Activated naive CD4-positive, alpha-beta T cell treated with anti-CD3 and anti-CD28 coated beads, Interleukin-2, amount 50 U/mL, for 72 hours (primary cell): Measurements from ENCODE around the gene CENPH. TPM values are rescaled to one million over a fixed set of nuclear protein-coding genes. Genes with fewer than 3 reads are reported as not detected.
"Not testable (repeated sequence)": the region's sequence is repeated elsewhere in the genome, so short reads cannot be mapped to it uniquely, and the experiment has no call there.

Experiments used
- ATAC-seq, 2 donors: fragments of 150-1000 bp; cut with Tn5 transposase; 2 replicates each; pipeline ENCODE4 v1.10.0; 2021; ENCODE audit warnings: mild to moderate bottlenecking in 2 of 2, moderate library complexity in 2 of 2
- DNase-seq, 2 donors: peaks; one replicate each; pipeline ENCODE4 v3.0.0; 2021 to 2022; ENCODE audit warnings: low spot score in 2 of 2
- H3K27ac Mint-ChIP-seq, 2 donors: one replicate each; pipeline ENCODE4 v1.8.0; 2022; ENCODE audit warnings: mild to moderate bottlenecking in 2 of 2, mixed read lengths in 2 of 2
- H3K36me3 Mint-ChIP-seq, 2 donors: one replicate each; pipeline ENCODE4 v1.8.0; 2022; ENCODE audit warnings: mixed read lengths in 2 of 2
- H3K9me3 Mint-ChIP-seq, 2 donors: one replicate each; pipeline ENCODE4 v1.8.0; 2022; ENCODE audit warnings: mixed read lengths in 2 of 2
- total RNA-seq, 2 donors: library from RNA; stranded (reverse); gene quantifications; one replicate each; pipeline ENCODE4 v1.2.3, GENCODE V29; 2022

Gene CENPH
- 10 to 100 TPM; 71.3 to 80.4 TPM for total RNA-seq

GRCh38 chr5:69189162-69190086 is at the start of gene CENPH:
Gene CENPH (plus strand): TSS chr5:69189583. CDS start chr5:69189635, 52 bp downstream.
- Mint-ChIP-seq H3K9me3 (no peaks in the 10 kb centered on the region), H3K27ac (peak within 1 kb of the TSS; percentile 92 to 97), H3K36me3 (peaks cover 8 to 12% of the 10 kb centered on the region in 2 donors)
- ATAC-seq (peak; percentile 92 to 95), DNase-seq (peak; percentile 91 to 94)

GRCh38 chr5:69140239-69140638 is 49.1 kb upstream of the CENPH start:
- H3K27ac Mint-ChIP-seq, H3K36me3 Mint-ChIP-seq, DNase-seq, ATAC-seq: not testable (repeated sequence)
- H3K9me3 Mint-ChIP-seq, result peaks cover 0 to 11% of the 10 kb centered on the region in 2 donors

GRCh38 chr5:69140827-69141226 is 48.6 kb upstream of the CENPH start:
- ATAC-seq, result no peak
- no peak overlapping the region for H3K27ac Mint-ChIP-seq
- H3K36me3 Mint-ChIP-seq, result peaks cover 0 to 6% of the 10 kb centered on the region in 2 donors
- H3K9me3 Mint-ChIP-seq, result peaks cover 0 to 11% of the 10 kb centered on the region in 2 donors
- no peak for DNase-seq

GRCh38 chr5:69148576-69148975 is 40.8 kb upstream of the CENPH start:
- H3K9me3 Mint-ChIP-seq, H3K27ac Mint-ChIP-seq, DNase-seq, ATAC-seq, H3K36me3 Mint-ChIP-seq: not testable (repeated sequence)

GRCh38 chr5:69148981-69149675 is 40.3 kb upstream of the CENPH start:
- Mint-ChIP-seq H3K27ac (no peak overlapping the region), H3K9me3 (no peaks in the 10 kb centered on the region), H3K36me3 (no peaks in the 10 kb centered on the region)
- DNase-seq (no peak), ATAC-seq (no peak)

- Mint-ChIP-seq H3K27ac (no peak overlapping the region), H3K36me3 (no peaks in the 10 kb centered on the region), H3K9me3 (no peaks in the 10 kb centered on the region)
- ATAC-seq (no peak), DNase-seq (no peak)
These were observed 39.7 kb upstream of the CENPH start for GRCh38 chr5:69149676-69150010.

GRCh38 chr5:69152731-69153130 is 36.7 kb upstream of the CENPH start:
- no peak for DNase-seq
- H3K36me3 Mint-ChIP-seq, result no peaks in the 10 kb centered on the region
- H3K27ac Mint-ChIP-seq, result peak overlapping the region in 1 of 2 donors; percentile 84
- no peaks in the 10 kb centered on the region for H3K9me3 Mint-ChIP-seq
- ATAC-seq, result no peak

GRCh38 chr5:69156456-69156855 is 32.9 kb upstream of the CENPH start:
- no peaks in the 10 kb centered on the region for H3K9me3 Mint-ChIP-seq
- no peaks in the 10 kb centered on the region for H3K36me3 Mint-ChIP-seq
- no peak overlapping the region for H3K27ac Mint-ChIP-seq
- DNase-seq, result no peak
- no peak for ATAC-seq

GRCh38 chr5:69158039-69158438 is 31.3 kb upstream of the CENPH start:
- Mint-ChIP-seq H3K9me3 (no peaks in the 10 kb centered on the region), H3K36me3 (no peaks in the 10 kb centered on the region), H3K27ac (no peak overlapping the region)
- DNase-seq (no peak), ATAC-seq (no peak)

GRCh38 chr5:69160651-69161050 is 28.7 kb upstream of the CENPH start:
- ATAC-seq, result no peak
- DNase-seq, result no peak
- H3K9me3 Mint-ChIP-seq, result no peaks in the 10 kb centered on the region
- peaks cover 0 to under 1% of the 10 kb centered on the region in 2 donors for H3K36me3 Mint-ChIP-seq
- H3K27ac Mint-ChIP-seq, result no peak overlapping the region

- H3K9me3 Mint-ChIP-seq, result peaks cover 0 to 5% of the 10 kb centered on the region in 2 donors
- peaks cover 24 to 57% of the 10 kb centered on the region in 2 donors for H3K36me3 Mint-ChIP-seq
- H3K27ac Mint-ChIP-seq, result peak within 1 kb of the TSS; percentile 98 to 99
These were observed 22.5 kb upstream of the CENPH start, which contains the start of gene CCNB1 for GRCh38 chr5:69166686-69167492. Gene CCNB1 (plus strand): TSS chr5:69167150. CDS start chr5:69167263, 113 bp downstream.

GRCh38 chr5:69167493-69167855 is 21.9 kb upstream of the CENPH start:
- Mint-ChIP-seq H3K27ac (peak overlapping the region; percentile 98 to 99), H3K36me3 (peaks cover 24 to 57% of the 10 kb centered on the region in 2 donors), H3K9me3 (peaks cover 0 to 5% of the 10 kb centered on the region in 2 donors)
- ATAC-seq, result no peak
- no peak for DNase-seq

More at GRCh38 chr5:69166686-69167492, 22.5 kb upstream of the CENPH start, which contains the start of gene CCNB1:
- DNase-seq (peak; percentile 98 to 99), ATAC-seq (peak; percentile 99 to 100)

- DNase-seq (no peak), ATAC-seq (no peak)
- Mint-ChIP-seq H3K36me3 (peaks cover 26 to 59% of the 10 kb centered on the region in 2 donors), H3K27ac (peak overlapping the region; percentile 98 to 99), H3K9me3 (peaks cover 0 to 5% of the 10 kb centered on the region in 2 donors)
These were observed 21.5 kb upstream of the CENPH start for GRCh38 chr5:69167929-69168328.

- Mint-ChIP-seq H3K27ac (peak overlapping the region in 1 of 2 donors; percentile 9), H3K36me3 (peaks cover 37 to 80% of the 10 kb centered on the region in 2 donors), H3K9me3 (peaks cover 0 to 5% of the 10 kb centered on the region in 2 donors)
- no peak for DNase-seq
- ATAC-seq, result no peak
These were observed 18.9 kb upstream of the CENPH start for GRCh38 chr5:69170495-69170894.

- ATAC-seq (no peak), DNase-seq (no peak)
- Mint-ChIP-seq H3K9me3 (peaks cover 0 to 5% of the 10 kb centered on the region in 2 donors), H3K27ac (peak overlapping the region in 1 of 2 donors; percentile 9), H3K36me3 (peaks cover 37 to 79% of the 10 kb centered on the region in 2 donors)
These were observed 18.4 kb upstream of the CENPH start for GRCh38 chr5:69170969-69171368.

GRCh38 chr5:69181659-69182293 is 7.6 kb upstream of the CENPH start:
- ATAC-seq, DNase-seq, H3K36me3 Mint-ChIP-seq, H3K9me3 Mint-ChIP-seq: not testable (repeated sequence)
- peak overlapping the region in 1 of 2 donors; percentile 75 for H3K27ac Mint-ChIP-seq
